Upper lobe of left lung (tissue), 4 donors: ENCODE measurements around the gene VPS37B.

Experiments
- CTCF ChIP-seq, 6 experiments: fragments of 450-650 bp in 4 of 6; fragments of 200-600 bp in 2 of 6; sonication (generic) in 2 of 6; IDR thresholded peaks; one replicate each; pipeline ENCODE4 v1.5.1; 2016 to 2019; ENCODE audit warnings: antibody characterized with exemption in 6 of 6
- POLR2A ChIP-seq, 4 donors: fragments of 450-650 bp; IDR thresholded peaks; one replicate each; pipeline ENCODE4 v1.5.1; 2016 to 2017; ENCODE audit warnings: antibody characterized with exemption in 4 of 4, mild to moderate bottlenecking in 2 of 4

- TF ChIP-seq CTCF (IDR thresholded peaks at IDR 0.05) (no peak), POLR2A (IDR thresholded peaks at IDR 0.05) (no peak)
These were observed 47.3 kb upstream of the VPS37B start for GRCh38 chr12:122943196-122943595.
